Vagina (tissue), 2 donors: ENCODE data around the gene PIGM.

Experiments used
- POLR2A ChIP-seq, 2 donors: fragments of 450-650 bp; IDR thresholded peaks; one replicate each; pipeline ENCODE4 v1.6.1; 2017; ENCODE audit warnings: antibody characterized with exemption in 2 of 2, mild to moderate bottlenecking in 2 of 2, moderate library complexity in 2 of 2
- TF ChIP-seq, protein P1 (sequence below), 3 experiments: fragments of 450-650 bp in 2 of 3; fragments of 200-600 bp in 1 of 3; sonication (generic) in 1 of 3; IDR thresholded peaks; one replicate each; pipeline ENCODE4 v1.5.1; 2017 to 2019; ENCODE audit warnings: antibody characterized with exemption in 3 of 3, mild to moderate bottlenecking in 2 of 3, moderate library complexity in 2 of 3

DNA sequence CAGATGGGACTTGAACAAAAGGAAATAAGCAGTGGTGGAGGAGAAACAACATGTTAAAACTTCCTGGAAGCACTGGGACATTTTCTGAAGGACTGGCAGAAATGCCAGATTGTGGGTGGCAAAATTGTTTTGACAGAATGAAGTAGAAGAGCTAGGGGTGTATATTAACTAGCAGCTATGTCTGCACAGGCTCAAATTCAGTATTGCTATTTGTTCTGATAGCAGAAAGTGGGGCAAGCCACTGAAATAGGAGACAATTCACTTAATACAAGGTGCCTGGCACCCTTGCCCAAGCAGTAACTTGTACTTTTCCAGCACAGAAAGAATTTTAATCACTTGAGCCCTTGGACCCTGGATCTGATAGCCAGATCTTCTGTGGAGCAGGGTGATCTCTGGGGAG, 11.8 kb upstream of the PIGM start:
- TF ChIP-seq, protein P1, sequence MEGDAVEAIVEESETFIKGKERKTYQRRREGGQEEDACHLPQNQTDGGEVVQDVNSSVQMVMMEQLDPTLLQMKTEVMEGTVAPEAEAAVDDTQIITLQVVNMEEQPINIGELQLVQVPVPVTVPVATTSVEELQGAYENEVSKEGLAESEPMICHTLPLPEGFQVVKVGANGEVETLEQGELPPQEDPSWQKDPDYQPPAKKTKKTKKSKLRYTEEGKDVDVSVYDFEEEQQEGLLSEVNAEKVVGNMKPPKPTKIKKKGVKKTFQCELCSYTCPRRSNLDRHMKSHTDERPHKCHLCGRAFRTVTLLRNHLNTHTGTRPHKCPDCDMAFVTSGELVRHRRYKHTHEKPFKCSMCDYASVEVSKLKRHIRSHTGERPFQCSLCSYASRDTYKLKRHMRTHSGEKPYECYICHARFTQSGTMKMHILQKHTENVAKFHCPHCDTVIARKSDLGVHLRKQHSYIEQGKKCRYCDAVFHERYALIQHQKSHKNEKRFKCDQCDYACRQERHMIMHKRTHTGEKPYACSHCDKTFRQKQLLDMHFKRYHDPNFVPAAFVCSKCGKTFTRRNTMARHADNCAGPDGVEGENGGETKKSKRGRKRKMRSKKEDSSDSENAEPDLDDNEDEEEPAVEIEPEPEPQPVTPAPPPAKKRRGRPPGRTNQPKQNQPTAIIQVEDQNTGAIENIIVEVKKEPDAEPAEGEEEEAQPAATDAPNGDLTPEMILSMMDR (IDR thresholded peaks at IDR 0.05), result no peak
- no peak for TF ChIP-seq POLR2A (IDR thresholded peaks at IDR 0.05)
